GM12864 (cell line): ENCODE data around the gene RPL21.

Experiments
- DNase-seq: peaks from one replicate; pipeline ENCODE4 v3.0.0-alpha.2; 2011; ENCODE audit warnings: low read depth
- H3K4me3 ChIP-seq: 2 replicates; pipeline ENCODE4 v1.5.1; 2011; ENCODE audit warnings: mild to moderate bottlenecking, low read depth, low read length, control low read depth
- TF ChIP-seq, protein P1 (sequence below): IDR thresholded peaks from 2 replicates; pipeline ENCODE4 v1.5.1; 2011; ENCODE audit warnings: low read depth, mild to moderate bottlenecking, moderate library complexity, low read length, control low read depth, inconsistent platforms; ENCODE audit errors: missing control alignments

The RPL21 gene

DNA sequence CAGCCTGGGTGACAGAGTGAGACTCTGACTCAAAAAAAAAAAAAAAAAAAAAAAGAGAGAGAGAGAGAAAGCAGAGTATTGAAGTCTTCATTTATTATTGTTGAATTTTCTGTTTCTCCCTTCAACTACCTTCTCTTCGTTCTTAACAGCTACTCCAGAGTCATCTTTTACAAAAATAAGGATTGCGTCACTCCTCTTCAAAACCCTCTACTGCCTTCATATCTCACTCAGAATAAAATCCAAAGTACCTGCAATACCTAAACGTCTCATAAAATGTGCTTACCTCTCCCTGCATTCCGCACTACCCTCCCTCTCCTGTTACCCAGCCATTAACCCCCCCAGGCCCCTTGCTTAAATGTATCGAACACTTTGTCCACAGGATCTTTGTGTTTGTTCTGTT is 17.4 kb upstream of the RPL21 start:
- H3K4me3 ChIP-seq, result no peak overlapping the region
- TF ChIP-seq, protein P1, sequence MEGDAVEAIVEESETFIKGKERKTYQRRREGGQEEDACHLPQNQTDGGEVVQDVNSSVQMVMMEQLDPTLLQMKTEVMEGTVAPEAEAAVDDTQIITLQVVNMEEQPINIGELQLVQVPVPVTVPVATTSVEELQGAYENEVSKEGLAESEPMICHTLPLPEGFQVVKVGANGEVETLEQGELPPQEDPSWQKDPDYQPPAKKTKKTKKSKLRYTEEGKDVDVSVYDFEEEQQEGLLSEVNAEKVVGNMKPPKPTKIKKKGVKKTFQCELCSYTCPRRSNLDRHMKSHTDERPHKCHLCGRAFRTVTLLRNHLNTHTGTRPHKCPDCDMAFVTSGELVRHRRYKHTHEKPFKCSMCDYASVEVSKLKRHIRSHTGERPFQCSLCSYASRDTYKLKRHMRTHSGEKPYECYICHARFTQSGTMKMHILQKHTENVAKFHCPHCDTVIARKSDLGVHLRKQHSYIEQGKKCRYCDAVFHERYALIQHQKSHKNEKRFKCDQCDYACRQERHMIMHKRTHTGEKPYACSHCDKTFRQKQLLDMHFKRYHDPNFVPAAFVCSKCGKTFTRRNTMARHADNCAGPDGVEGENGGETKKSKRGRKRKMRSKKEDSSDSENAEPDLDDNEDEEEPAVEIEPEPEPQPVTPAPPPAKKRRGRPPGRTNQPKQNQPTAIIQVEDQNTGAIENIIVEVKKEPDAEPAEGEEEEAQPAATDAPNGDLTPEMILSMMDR, result no peak
- DNase-seq, result no peak

DNA sequence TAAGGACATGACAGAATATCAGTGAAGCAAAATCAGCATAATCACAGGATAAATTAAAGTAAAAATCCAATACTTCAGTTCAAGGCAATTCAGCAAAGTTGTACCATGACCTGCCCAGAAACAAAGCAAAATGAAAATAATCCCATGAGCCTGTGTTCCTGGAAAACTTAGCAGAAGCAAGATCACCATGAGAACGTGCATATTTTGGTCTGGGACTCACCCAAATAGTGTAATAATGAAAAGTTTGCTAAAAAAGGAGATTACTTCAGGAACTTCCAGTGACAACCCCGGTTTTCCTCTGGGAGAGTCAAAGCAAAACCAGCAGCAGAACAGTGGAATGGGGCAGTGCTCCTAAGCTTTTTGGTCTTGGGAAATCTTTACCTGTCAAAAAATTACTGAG is 14.9 kb upstream of the RPL21 start:
- TF ChIP-seq, protein P1, result no peak
- no peak for DNase-seq
- H3K4me3 ChIP-seq, result no peak overlapping the region

DNA sequence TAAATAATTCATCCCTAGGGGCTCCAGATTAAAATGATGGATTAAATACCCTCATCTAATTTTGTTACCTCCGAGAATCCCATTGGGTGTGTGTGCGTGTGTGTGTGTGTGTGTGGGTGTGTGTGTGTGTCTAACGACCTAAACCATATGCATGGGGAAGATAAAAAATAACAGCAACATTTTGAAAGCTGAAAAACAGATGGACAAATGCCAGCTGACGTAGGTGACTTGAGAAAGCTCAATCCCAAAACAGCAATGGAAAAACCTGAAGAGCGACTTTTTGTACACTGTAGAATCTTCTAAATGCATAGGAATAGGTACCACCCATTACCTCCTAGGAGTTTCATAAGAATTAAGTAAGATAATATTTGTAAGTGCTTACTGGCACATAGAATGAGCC is 8.7 kb upstream of the RPL21 start:
- no peak overlapping the region for H3K4me3 ChIP-seq
- no peak for DNase-seq

DNA sequence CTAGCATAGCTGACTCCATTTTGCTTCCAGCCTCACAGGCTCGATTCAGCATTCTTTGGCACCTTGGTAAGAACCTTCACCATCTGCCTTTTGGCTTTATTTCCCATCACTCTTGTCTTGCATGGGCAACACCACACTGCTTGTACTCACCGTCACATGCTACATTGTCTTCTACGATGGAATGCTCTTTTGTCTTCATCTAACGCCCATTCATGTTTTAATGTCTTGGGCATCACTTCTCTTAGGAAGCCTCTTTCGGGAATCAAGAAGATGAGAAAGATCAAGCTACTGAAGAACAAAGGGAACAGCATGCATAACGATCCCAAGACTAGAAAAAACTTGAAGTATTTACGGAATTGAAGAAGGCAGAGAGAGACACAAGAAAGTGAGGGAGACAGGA is 5.7 kb upstream of the RPL21 start:
- TF ChIP-seq, protein P1, result no peak

More for the DNA sequence above, 8.7 kb upstream of the RPL21 start:
- TF ChIP-seq, protein P1, result no peak

DNA sequence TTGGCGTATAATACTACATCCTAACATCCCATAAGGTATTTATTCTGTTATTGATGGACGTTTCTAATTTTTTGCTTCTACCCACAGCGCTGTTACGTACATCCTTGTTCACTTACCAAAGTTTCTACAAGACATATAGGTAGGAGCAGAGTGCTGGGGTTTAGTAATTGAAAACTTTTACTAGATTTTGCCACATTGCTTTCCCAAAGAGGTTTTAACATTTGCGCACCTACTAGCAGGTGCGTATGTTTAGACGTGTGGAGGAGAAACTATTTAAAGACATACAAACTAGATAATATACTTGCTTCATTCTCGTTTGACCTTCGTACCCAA is 559 bp upstream of the RPL21 start:
- DNase-seq, result no peak
- H3K4me3 ChIP-seq, result peak overlapping the region; percentile 72
- TF ChIP-seq, protein P1, result no peak

More for the DNA sequence above, 5.7 kb upstream of the RPL21 start:
- DNase-seq, result no peak
- H3K4me3 ChIP-seq, result no peak overlapping the region

DNA sequence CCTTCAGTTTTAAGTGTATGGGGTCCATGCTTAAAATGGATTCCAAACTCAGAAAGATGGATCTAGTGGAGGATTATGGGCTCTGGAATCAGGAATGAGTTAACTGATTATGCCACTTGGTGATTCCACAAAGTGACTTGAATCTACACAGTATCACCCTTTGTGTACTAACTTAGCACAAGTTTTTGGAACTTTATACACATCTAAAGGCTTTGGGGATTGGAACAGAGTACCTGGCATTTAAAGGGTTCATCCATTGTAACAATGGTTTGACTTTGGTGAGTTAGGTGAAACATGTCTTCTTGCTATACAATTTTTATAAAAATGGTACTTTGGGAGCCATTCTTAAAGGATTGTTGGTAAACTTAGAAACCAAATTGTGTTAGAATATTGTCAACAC is 1.1 kb downstream of the RPL21 start:
- DNase-seq, result no peak
- H3K4me3 ChIP-seq, result peak overlapping the region; percentile 72
- TF ChIP-seq, protein P1, result no peak

DNA sequence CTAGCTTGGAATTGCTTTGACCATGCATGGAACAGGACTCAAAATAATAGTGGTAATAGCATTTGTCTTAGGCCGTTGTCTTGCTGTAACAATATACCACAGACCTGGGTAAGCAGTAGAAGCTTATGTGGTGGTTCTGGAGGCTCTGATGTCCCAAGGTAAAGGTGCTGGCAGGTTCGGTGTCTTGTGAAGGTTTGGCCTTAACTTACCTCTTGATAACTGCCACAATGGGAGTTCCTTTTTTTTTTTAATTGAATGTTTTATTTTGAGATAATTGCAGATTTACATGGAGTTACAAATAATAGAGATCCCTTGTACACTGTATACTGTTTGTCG is 5.8 kb downstream of the RPL21 start:
- no peak overlapping the region for H3K4me3 ChIP-seq
- no peak for DNase-seq
- TF ChIP-seq, protein P1, result no peak
